ENCODE measurements around the gene EFNA4. TPM values are rescaled to one million over a fixed set of nuclear protein-coding genes. Genes with fewer than 3 reads are reported as not detected.
A peak's percentile ranks its signal among the peaks of the same experiment; 100 is the strongest.

EFNA4 gene
- polyA plus RNA-seq, 1 of the 3 experiments (the other 2 are of a cell fraction): 17.7 TPM

DNA sequence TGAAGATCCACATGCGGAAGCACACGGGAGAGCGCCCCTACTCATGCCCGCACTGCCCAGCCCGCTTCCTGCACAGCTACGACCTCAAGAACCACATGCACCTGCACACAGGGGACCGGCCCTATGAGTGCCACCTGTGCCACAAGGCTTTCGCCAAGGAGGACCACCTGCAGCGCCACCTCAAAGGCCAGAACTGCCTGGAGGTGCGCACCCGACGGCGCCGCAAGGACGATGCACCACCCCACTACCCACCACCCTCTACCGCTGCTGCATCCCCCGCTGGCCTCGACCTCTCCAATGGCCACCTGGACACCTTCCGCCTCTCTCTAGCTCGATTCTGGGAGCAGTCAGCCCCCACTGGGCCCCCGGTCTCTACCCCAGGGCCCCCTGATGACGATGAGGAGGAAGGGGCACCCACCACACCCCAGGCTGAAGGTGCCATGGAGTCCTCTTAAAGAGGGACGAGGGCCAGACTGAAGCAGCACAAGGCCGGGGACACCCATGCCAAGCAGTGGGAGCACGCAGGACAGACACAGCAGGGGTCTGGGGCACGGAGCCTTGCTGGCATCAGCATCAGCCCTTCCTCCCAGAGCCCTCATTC, 47.2 kb upstream of the EFNA4 start (continued):
- TF ChIP-seq, protein P1, sequence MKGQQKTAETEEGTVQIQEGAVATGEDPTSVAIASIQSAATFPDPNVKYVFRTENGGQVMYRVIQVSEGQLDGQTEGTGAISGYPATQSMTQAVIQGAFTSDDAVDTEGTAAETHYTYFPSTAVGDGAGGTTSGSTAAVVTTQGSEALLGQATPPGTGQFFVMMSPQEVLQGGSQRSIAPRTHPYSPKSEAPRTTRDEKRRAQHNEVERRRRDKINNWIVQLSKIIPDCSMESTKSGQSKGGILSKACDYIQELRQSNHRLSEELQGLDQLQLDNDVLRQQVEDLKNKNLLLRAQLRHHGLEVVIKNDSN (IDR thresholded peaks at IDR 0.05; ENCODE audit: borderline replicate concordance, low read depth): no peak
- TF ChIP-seq GABPA (IDR thresholded peaks at IDR 0.05; ENCODE audit: low read depth): no peak
- TF ChIP-seq TEAD4 (IDR thresholded peaks at IDR 0.05; ENCODE audit: borderline replicate concordance, insufficient read depth): no peak

DNA sequence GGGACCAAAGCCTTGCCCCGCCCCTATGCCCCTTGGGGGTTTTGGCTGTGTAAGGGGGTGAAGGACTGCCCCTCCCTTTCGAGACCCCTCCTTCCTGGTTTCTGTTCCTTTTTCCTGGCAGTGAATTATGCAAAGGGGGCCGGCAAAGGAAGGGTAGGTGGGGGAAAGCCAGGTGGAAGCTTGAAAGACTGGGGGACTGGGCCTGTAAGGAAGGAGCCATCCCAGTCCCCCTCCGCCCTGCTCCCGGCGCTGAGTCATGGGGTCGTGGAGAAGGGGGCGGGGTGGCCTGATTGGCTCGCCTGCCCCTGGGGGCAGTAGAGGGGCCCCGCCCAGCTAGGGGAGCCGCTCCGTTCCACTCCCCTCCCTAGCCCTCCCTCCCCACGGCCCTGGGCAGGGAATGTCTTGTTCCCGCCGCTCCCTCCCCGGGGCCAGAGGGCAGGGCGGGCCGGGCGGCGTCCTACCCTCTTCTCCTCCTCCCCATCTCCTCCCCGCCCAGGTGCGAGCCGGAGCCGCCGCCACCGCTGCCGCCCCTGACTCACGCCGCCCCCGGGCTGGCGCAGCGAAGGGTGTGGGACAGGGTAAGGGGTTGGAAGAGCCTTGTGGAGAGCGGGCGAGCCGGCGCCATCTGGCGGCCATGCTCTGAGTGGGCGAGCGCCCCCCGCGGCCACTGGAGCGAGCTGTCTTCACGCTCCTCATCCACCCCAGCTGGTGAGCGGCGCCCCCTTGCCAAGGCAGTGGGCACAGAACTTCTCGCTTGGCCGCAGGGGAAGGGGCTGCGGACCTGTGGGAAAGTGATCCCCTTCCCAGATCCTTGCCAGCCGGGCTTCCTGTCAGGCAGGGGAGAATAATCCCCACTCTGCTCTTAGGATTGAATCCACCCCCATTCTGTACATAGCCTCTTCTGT, 46.2 kb upstream of the EFNA4 start:
- H2AFZ ChIP-seq (ENCODE audit: low read depth): no peak overlapping the region
- TF ChIP-seq MXI1 (IDR thresholded peaks at IDR 0.05; ENCODE audit: low read depth, low read length) (peak; percentile 54; the same call in 1 of the 2 replicates), RFX5 (IDR thresholded peaks at IDR 0.05; ENCODE audit: low read length) (no peak), GABPA (IDR thresholded peaks at IDR 0.05; ENCODE audit: low read depth) (no peak), EP300 (IDR thresholded peaks at IDR 0.05; ENCODE audit: borderline replicate concordance in 1 of 2, low read depth in 1 of 2, low read length in 1 of 2) (no peak), CHD2 (IDR thresholded peaks at IDR 0.05; ENCODE audit: low read length, partially characterized antibody) (peak; percentile 57), NFIC (IDR thresholded peaks at IDR 0.05; ENCODE audit: borderline replicate concordance) (no peak), JUND (IDR thresholded peaks at IDR 0.05) (no peak; the same call in 1 of the 2 replicates), TAF1 (IDR thresholded peaks at IDR 0.05; ENCODE audit: borderline replicate concordance, low read depth, low read length) (no peak), POLR2AphosphoS5 (IDR thresholded peaks at IDR 0.05; ENCODE audit: low read depth, low read length) (no peak), EZH2phosphoT487 (IDR thresholded peaks at IDR 0.05; ENCODE audit: borderline replicate concordance, low read depth) (no peak), RCOR1 (IDR thresholded peaks at IDR 0.05; ENCODE audit: low read length) (peak; percentile 74), SIN3A (IDR thresholded peaks at IDR 0.05; ENCODE audit: borderline replicate concordance, low read depth, low read length) (peak; percentile 55; the same call in 1 of the 2 replicates)
- TF ChIP-seq, protein P2, sequence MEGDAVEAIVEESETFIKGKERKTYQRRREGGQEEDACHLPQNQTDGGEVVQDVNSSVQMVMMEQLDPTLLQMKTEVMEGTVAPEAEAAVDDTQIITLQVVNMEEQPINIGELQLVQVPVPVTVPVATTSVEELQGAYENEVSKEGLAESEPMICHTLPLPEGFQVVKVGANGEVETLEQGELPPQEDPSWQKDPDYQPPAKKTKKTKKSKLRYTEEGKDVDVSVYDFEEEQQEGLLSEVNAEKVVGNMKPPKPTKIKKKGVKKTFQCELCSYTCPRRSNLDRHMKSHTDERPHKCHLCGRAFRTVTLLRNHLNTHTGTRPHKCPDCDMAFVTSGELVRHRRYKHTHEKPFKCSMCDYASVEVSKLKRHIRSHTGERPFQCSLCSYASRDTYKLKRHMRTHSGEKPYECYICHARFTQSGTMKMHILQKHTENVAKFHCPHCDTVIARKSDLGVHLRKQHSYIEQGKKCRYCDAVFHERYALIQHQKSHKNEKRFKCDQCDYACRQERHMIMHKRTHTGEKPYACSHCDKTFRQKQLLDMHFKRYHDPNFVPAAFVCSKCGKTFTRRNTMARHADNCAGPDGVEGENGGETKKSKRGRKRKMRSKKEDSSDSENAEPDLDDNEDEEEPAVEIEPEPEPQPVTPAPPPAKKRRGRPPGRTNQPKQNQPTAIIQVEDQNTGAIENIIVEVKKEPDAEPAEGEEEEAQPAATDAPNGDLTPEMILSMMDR (IDR thresholded peaks at IDR 0.05): peak; percentile 86
- TF ChIP-seq, protein P3, sequence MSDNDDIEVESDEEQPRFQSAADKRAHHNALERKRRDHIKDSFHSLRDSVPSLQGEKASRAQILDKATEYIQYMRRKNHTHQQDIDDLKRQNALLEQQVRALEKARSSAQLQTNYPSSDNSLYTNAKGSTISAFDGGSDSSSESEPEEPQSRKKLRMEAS (IDR thresholded peaks at IDR 0.05; ENCODE audit: low read depth): peak; percentile 61; the same call in 1 of the 2 replicates
- TF ChIP-seq, protein P4, sequence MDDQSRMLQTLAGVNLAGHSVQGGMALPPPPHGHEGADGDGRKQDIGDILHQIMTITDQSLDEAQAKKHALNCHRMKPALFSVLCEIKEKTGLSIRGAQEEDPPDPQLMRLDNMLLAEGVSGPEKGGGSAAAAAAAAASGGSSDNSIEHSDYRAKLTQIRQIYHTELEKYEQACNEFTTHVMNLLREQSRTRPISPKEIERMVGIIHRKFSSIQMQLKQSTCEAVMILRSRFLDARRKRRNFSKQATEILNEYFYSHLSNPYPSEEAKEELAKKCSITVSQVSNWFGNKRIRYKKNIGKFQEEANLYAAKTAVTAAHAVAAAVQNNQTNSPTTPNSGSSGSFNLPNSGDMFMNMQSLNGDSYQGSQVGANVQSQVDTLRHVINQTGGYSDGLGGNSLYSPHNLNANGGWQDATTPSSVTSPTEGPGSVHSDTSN (IDR thresholded peaks at IDR 0.05): peak; percentile 7; the same call in 1 of the 2 replicates
- TF ChIP-seq, protein P5, sequence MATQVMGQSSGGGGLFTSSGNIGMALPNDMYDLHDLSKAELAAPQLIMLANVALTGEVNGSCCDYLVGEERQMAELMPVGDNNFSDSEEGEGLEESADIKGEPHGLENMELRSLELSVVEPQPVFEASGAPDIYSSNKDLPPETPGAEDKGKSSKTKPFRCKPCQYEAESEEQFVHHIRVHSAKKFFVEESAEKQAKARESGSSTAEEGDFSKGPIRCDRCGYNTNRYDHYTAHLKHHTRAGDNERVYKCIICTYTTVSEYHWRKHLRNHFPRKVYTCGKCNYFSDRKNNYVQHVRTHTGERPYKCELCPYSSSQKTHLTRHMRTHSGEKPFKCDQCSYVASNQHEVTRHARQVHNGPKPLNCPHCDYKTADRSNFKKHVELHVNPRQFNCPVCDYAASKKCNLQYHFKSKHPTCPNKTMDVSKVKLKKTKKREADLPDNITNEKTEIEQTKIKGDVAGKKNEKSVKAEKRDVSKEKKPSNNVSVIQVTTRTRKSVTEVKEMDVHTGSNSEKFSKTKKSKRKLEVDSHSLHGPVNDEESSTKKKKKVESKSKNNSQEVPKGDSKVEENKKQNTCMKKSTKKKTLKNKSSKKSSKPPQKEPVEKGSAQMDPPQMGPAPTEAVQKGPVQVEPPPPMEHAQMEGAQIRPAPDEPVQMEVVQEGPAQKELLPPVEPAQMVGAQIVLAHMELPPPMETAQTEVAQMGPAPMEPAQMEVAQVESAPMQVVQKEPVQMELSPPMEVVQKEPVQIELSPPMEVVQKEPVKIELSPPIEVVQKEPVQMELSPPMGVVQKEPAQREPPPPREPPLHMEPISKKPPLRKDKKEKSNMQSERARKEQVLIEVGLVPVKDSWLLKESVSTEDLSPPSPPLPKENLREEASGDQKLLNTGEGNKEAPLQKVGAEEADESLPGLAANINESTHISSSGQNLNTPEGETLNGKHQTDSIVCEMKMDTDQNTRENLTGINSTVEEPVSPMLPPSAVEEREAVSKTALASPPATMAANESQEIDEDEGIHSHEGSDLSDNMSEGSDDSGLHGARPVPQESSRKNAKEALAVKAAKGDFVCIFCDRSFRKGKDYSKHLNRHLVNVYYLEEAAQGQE (IDR thresholded peaks at IDR 0.05; ENCODE audit: low read depth, low read length): no peak
- TF ChIP-seq, protein P6, sequence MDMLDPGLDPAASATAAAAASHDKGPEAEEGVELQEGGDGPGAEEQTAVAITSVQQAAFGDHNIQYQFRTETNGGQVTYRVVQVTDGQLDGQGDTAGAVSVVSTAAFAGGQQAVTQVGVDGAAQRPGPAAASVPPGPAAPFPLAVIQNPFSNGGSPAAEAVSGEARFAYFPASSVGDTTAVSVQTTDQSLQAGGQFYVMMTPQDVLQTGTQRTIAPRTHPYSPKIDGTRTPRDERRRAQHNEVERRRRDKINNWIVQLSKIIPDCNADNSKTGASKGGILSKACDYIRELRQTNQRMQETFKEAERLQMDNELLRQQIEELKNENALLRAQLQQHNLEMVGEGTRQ (IDR thresholded peaks at IDR 0.05; ENCODE audit: borderline replicate concordance, low read depth, low read length): no peak

More for the DNA sequence above, 46.2 kb upstream of the EFNA4 start:
- Histone ChIP-seq H3K9ac (no peak overlapping the region), H4K20me1 (ENCODE audit: insufficient read depth) (no peaks in the 10 kb centered on the region), H3K9me2 (no peaks in the 10 kb centered on the region), H3K27me3 (ENCODE audit: insufficient read depth) (no peaks in the 10 kb centered on the region), H3K27ac (ENCODE audit: low read depth in 2 of 2, low read length in 1 of 2) (no peak overlapping the region), H3K4me2 (peak overlapping the region; percentile 45; the same call in 1 of the 2 replicates), H3K9me3 (no peaks in the 10 kb centered on the region), H3K36me3 (replicated peaks in 1 of 2; ENCODE audit: control insufficient read depth in 1 of 2, insufficient read depth in 2 of 2, low read length in 1 of 2) (peaks cover 0 to 22% of the 10 kb centered on the region in 2 experiments), H3K4me3 (ENCODE audit: low read depth in 2 of 2, low read length in 1 of 2) (peak overlapping the region; percentile 20 to 51; a peak in 2 of 4 replicates), H3K4me1 (ENCODE audit: control insufficient read depth in 1 of 2, insufficient read depth in 2 of 2, low read depth in 1 of 2, low read length in 1 of 2) (peaks cover 0 to 6% of the 10 kb centered on the region in 2 experiments; a peak in 1 of 4 replicates), H3F3A (replicated peaks; ENCODE audit: insufficient read depth) (peaks cover 6% of the 10 kb centered on the region), H3K79me2 (ENCODE audit: insufficient read depth) (no peaks in the 10 kb centered on the region)
- ChIA-PET CTCF (interaction anchor here (0.6 to 9.3 kb wide), 46 partner anchors 8 to 461 kb away, joined by 3 to 149 read pairs (median 6); partner anchors contain the start of genes ADAM15, CKS1B, DCST1 and DCST2), POLR2A (interaction anchor here (0.6 to 0.9 kb wide), 3 partner anchors 13 to 61 kb away, joined by 3 to 4 read pairs (median 3); partner anchors contain the start of genes PBXIP1 and PYGO2)
- 29% methylated on average over 18 of the region's 49 CpGs for WGBS (ENCODE audit: low lambda C conversion rate)
- DNase-seq: peak; percentile 93
